GM23338 (cell line): ENCODE measurements around the gene GRIK2. TPM values are rescaled to one million over a fixed set of nuclear protein-coding genes. Genes with fewer than 3 reads are reported as not detected.

Experiments used
- ATAC-seq: fragments of 200-7000 bp; cut with Tn5 transposase; 3 replicates; pipeline ENCODE4 v1.9.1; 2020
- DNase-seq: peaks from one replicate; pipeline ENCODE4 v3.0.0-alpha.2; 2015; ENCODE audit warnings: low spot score
- H2AFZ ChIP-seq: fragments of 200-600 bp; sonication (generic); 2 replicates; pipeline ENCODE4 v1.8.0; 2016; ENCODE audit warnings: antibody characterized with exemption, mild to moderate bottlenecking, moderate library complexity
- H3F3A ChIP-seq: fragments of 200-600 bp; sonication (generic); replicated peaks from 2 replicates; pipeline ENCODE4 v1.8.0; 2017; ENCODE audit warnings: antibody characterized with exemption, mixed run types, low read depth
- H3K27ac ChIP-seq: fragments of 200-600 bp; sonication (generic); 2 replicates; pipeline ENCODE4 v1.6.1; 2016; ENCODE audit warnings: low read depth
- H3K27me3 ChIP-seq: fragments of 200-600 bp; sonication (generic); 2 replicates; pipeline ENCODE4 v1.8.0; 2016; ENCODE audit warnings: mild to moderate bottlenecking, mixed run types, moderate library complexity; ENCODE audit not compliant: insufficient read depth
- H3K36me3 ChIP-seq: fragments of 200-600 bp; sonication (generic); 2 replicates; pipeline ENCODE4 v1.8.0; 2016; ENCODE audit warnings: mild to moderate bottlenecking; ENCODE audit not compliant: insufficient read depth
- H3K4me1 ChIP-seq: fragments of 200-600 bp; sonication (generic); 2 replicates; pipeline ENCODE4 v1.8.0; 2016; ENCODE audit warnings: mild to moderate bottlenecking, moderate library complexity; ENCODE audit not compliant: insufficient read depth
- H3K4me2 ChIP-seq: fragments of 200-600 bp; sonication (generic); 2 replicates; pipeline ENCODE4 v1.7.1; 2017; ENCODE audit warnings: mixed run types
- H3K4me3 ChIP-seq: fragments of 200-600 bp; sonication (generic); 2 replicates; pipeline ENCODE4 v1.6.1; 2016; ENCODE audit warnings: mixed run types
- H3K79me2 ChIP-seq: fragments of 200-600 bp; sonication (generic); replicated peaks from 2 replicates; pipeline ENCODE4 v1.8.0; 2017; ENCODE audit warnings: mild to moderate bottlenecking; ENCODE audit not compliant: insufficient read depth
- H3K9me2 ChIP-seq: fragments of 200-600 bp; sonication (generic); 2 replicates; pipeline ENCODE4 v1.8.0; 2017; ENCODE audit not compliant: insufficient read depth
- H4K20me1 ChIP-seq: fragments of 200-600 bp; sonication (generic); replicated peaks from 2 replicates; pipeline ENCODE4 v1.8.0; 2017; ENCODE audit warnings: mild to moderate bottlenecking; ENCODE audit not compliant: insufficient read depth
- H3K27ac Mint-ChIP-seq: 2 replicates; pipeline ENCODE4 v1.8.0; 2020; ENCODE audit warnings: inconsistent platforms, mild to moderate bottlenecking, moderate library complexity, mixed read lengths
- H3K27me3 Mint-ChIP-seq: 3 replicates; pipeline ENCODE4 v1.8.0; 2022; ENCODE audit warnings: low read depth, mild to moderate bottlenecking, moderate library complexity, mixed read lengths, inconsistent platforms; ENCODE audit not compliant: insufficient read depth, poor library complexity
- H3K36me3 Mint-ChIP-seq: 3 replicates; pipeline ENCODE4 v1.8.0; 2021; ENCODE audit warnings: low read depth, mild to moderate bottlenecking, inconsistent platforms, moderate library complexity, mixed read lengths
- H3K4me1 Mint-ChIP-seq: 3 replicates; pipeline ENCODE4 v1.8.0; 2020; ENCODE audit warnings: mild to moderate bottlenecking, inconsistent platforms, mixed read lengths
- H3K4me3 Mint-ChIP-seq: 3 replicates; pipeline ENCODE4 v1.8.0; 2021; ENCODE audit warnings: moderate library complexity, mild to moderate bottlenecking, inconsistent platforms, mixed read lengths
- H3K9me3 Mint-ChIP-seq: 3 replicates; pipeline ENCODE4 v1.8.0; 2020; ENCODE audit warnings: moderate library complexity, mild to moderate bottlenecking, inconsistent platforms, mixed read lengths
- CREB1 ChIP-seq: fragments of 250-450 bp; sonication (Bioruptor Pico); IDR thresholded peaks from 2 replicates; pipeline ENCODE4 v1.5.0; 2020; ENCODE audit warnings: low read depth, mild to moderate bottlenecking, moderate library complexity
- EZH2 ChIP-seq: fragments of 200-600 bp; sonication (generic); IDR thresholded peaks from one replicate; pipeline ENCODE4 v1.8.0; 2017; ENCODE audit warnings: antibody characterized with exemption, mild to moderate bottlenecking, low read depth; ENCODE audit not compliant: unreplicated experiment
- POLR2AphosphoS5 ChIP-seq: IDR thresholded peaks from 2 replicates; pipeline ENCODE4 v1.6.1; 2016; ENCODE audit warnings: antibody characterized with exemption, low read depth
- STAT1 ChIP-seq: IDR thresholded peaks from one replicate; pipeline ENCODE4 v1.6.1; 2016; ENCODE audit warnings: antibody characterized with exemption; ENCODE audit not compliant: unreplicated experiment
- ZNF114 ChIP-seq: fragments of 250-450 bp; sonication (Bioruptor Pico); IDR thresholded peaks from 2 replicates; pipeline ENCODE4 v1.5.0; 2020; ENCODE audit warnings: mild to moderate bottlenecking, moderate library complexity
- ZNF331 ChIP-seq: fragments of 250-450 bp; sonication (Bioruptor Pico); IDR thresholded peaks from 2 replicates; pipeline ENCODE4 v1.5.0; 2020; ENCODE audit warnings: low read depth, mild to moderate bottlenecking, moderate library complexity
- polyA plus RNA-seq: library from polyadenylated mRNA; unstranded; fragments of >200 nt; fragmentation: Nextera tagmentation; extraction: Ambion mirVana; gene quantifications from 2 replicates; pipeline ENCODE4 v1.2.1, GENCODE V29; 2016
- total RNA-seq: library from RNA; depleted of rRNA; stranded (reverse); fragments of >200 nt; shearing (Covaris generic); gene quantifications from 2 replicates; pipeline ENCODE4 v1.2.3, GENCODE V29; 2014
- TF ChIP-seq, protein P1 (sequence below): fragments of 250-450 bp; sonication (Bioruptor Pico); IDR thresholded peaks from 2 replicates; pipeline ENCODE4 v1.5.0; 2020; ENCODE audit warnings: mild to moderate bottlenecking, moderate library complexity
- TF ChIP-seq, protein P2 (sequence below), 2 experiments: fragments of 200-600 bp in 1 of 2; sonication (generic) in 1 of 2; conservative IDR thresholded peaks; 2 replicates each; pipeline versions ENCODE4 v1.5.1 to v1.6.1; 2016 to 2017; ENCODE audit warnings: antibody characterized with exemption in 2 of 2, low read depth in 2 of 2, mild to moderate bottlenecking in 2 of 2, moderate library complexity in 1 of 2
- TF ChIP-seq, protein P3 (sequence below): IDR thresholded peaks from 2 replicates; pipeline ENCODE4 v1.6.1; 2016; ENCODE audit warnings: antibody characterized with exemption
- TF ChIP-seq, protein P4 (sequence below): IDR thresholded peaks from one replicate; pipeline ENCODE4 v1.6.1; 2018; ENCODE audit warnings: antibody characterized with exemption; ENCODE audit not compliant: unreplicated experiment

The GRIK2 gene
- total and polyA plus RNA-seq, 2 experiments from 2014 or later: 0.73 to 3.0 TPM

DNA sequence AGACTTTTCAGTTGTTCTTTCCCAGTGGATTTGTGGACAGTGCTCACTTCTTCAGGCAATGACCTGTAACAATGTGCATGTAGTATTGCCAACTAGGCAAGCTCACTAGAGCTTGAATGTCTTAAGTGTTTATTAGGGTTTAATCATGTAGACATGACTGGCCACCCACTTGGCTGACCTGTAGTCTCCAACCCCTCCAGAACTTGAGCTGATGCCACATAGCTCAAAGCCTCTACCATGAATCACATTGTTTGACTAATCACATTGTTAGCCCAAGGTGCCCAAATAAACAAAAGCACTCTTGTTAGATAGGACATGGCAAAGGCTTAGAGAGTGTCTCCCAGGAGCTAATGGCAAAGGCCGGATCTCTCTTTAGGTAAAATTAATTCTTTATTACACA lies 272.7 kb downstream of the GRIK2 start:
- H3K4me2 ChIP-seq: no peak overlapping the region
- no peak overlapping the region for H2AFZ ChIP-seq
- Mint-ChIP-seq H3K9me3 (peaks cover 11% of the 10 kb centered on the region), H3K36me3 (peaks cover 7% of the 10 kb centered on the region), H3K27me3 (no peaks in the 10 kb centered on the region), H3K4me1 (no peaks in the 10 kb centered on the region; the same call in 2 of the 3 replicates), H3K27ac (no peak overlapping the region), H3K4me3 (no peak overlapping the region)
- ATAC-seq: no peak
- no peak for DNase-seq
- TF ChIP-seq, protein P1, sequence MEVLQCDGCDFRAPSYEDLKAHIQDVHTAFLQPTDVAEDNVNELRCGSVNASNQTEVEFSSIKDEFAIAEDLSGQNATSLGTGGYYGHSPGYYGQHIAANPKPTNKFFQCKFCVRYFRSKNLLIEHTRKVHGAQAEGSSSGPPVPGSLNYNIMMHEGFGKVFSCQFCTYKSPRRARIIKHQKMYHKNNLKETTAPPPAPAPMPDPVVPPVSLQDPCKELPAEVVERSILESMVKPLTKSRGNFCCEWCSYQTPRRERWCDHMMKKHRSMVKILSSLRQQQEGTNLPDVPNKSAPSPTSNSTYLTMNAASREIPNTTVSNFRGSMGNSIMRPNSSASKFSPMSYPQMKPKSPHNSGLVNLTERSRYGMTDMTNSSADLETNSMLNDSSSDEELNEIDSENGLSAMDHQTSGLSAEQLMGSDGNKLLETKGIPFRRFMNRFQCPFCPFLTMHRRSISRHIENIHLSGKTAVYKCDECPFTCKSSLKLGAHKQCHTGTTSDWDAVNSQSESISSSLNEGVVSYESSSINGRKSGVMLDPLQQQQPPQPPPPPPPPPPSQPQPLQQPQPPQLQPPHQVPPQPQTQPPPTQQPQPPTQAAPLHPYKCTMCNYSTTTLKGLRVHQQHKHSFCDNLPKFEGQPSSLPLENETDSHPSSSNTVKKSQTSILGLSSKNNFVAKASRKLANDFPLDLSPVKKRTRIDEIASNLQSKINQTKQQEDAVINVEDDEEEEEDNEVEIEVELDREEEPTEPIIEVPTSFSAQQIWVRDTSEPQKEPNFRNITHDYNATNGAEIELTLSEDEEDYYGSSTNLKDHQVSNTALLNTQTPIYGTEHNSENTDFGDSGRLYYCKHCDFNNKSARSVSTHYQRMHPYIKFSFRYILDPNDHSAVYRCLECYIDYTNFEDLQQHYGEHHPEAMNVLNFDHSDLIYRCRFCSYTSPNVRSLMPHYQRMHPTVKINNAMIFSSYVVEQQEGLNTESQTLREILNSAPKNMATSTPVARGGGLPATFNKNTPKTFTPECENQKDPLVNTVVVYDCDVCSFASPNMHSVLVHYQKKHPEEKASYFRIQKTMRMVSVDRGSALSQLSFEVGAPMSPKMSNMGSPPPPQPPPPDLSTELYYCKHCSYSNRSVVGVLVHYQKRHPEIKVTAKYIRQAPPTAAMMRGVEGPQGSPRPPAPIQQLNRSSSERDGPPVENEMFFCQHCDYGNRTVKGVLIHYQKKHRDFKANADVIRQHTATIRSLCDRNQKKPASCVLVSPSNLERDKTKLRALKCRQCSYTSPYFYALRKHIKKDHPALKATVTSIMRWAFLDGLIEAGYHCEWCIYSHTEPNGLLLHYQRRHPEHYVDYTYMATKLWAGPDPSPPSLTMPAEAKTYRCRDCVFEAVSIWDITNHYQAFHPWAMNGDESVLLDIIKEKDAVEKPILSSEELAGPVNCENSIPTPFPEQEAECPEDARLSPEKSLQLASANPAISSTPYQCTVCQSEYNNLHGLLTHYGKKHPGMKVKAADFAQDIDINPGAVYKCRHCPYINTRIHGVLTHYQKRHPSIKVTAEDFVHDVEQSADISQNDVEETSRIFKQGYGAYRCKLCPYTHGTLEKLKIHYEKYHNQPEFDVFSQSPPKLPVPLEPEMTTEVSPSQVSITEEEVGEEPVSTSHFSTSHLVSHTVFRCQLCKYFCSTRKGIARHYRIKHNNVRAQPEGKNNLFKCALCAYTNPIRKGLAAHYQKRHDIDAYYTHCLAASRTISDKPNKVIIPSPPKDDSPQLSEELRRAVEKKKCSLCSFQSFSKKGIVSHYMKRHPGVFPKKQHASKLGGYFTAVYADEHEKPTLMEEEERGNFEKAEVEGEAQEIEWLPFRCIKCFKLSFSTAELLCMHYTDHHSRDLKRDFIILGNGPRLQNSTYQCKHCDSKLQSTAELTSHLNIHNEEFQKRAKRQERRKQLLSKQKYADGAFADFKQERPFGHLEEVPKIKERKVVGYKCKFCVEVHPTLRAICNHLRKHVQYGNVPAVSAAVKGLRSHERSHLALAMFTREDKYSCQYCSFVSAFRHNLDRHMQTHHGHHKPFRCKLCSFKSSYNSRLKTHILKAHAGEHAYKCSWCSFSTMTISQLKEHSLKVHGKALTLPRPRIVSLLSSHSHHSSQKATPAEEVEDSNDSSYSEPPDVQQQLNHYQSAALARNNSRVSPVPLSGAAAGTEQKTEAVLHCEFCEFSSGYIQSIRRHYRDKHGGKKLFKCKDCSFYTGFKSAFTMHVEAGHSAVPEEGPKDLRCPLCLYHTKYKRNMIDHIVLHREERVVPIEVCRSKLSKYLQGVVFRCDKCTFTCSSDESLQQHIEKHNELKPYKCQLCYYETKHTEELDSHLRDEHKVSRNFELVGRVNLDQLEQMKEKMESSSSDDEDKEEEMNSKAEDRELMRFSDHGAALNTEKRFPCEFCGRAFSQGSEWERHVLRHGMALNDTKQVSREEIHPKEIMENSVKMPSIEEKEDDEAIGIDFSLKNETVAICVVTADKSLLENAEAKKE (CRISPR knock-in tag): no peak
- TF ChIP-seq CREB1 (CRISPR knock-in tag) (no peak), STAT1 (no peak), EZH2 (no peak), POLR2AphosphoS5 (no peak), ZNF331 (CRISPR knock-in tag) (no peak), ZNF114 (CRISPR knock-in tag) (no peak)
- TF ChIP-seq, protein P2, sequence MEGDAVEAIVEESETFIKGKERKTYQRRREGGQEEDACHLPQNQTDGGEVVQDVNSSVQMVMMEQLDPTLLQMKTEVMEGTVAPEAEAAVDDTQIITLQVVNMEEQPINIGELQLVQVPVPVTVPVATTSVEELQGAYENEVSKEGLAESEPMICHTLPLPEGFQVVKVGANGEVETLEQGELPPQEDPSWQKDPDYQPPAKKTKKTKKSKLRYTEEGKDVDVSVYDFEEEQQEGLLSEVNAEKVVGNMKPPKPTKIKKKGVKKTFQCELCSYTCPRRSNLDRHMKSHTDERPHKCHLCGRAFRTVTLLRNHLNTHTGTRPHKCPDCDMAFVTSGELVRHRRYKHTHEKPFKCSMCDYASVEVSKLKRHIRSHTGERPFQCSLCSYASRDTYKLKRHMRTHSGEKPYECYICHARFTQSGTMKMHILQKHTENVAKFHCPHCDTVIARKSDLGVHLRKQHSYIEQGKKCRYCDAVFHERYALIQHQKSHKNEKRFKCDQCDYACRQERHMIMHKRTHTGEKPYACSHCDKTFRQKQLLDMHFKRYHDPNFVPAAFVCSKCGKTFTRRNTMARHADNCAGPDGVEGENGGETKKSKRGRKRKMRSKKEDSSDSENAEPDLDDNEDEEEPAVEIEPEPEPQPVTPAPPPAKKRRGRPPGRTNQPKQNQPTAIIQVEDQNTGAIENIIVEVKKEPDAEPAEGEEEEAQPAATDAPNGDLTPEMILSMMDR (conservative IDR thresholded peaks at IDR 0.05; ENCODE audit: low read depth in 2 of 2): no peak
- TF ChIP-seq, protein P3, sequence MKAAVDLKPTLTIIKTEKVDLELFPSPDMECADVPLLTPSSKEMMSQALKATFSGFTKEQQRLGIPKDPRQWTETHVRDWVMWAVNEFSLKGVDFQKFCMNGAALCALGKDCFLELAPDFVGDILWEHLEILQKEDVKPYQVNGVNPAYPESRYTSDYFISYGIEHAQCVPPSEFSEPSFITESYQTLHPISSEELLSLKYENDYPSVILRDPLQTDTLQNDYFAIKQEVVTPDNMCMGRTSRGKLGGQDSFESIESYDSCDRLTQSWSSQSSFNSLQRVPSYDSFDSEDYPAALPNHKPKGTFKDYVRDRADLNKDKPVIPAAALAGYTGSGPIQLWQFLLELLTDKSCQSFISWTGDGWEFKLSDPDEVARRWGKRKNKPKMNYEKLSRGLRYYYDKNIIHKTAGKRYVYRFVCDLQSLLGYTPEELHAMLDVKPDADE: no peak
- TF ChIP-seq, protein P4, sequence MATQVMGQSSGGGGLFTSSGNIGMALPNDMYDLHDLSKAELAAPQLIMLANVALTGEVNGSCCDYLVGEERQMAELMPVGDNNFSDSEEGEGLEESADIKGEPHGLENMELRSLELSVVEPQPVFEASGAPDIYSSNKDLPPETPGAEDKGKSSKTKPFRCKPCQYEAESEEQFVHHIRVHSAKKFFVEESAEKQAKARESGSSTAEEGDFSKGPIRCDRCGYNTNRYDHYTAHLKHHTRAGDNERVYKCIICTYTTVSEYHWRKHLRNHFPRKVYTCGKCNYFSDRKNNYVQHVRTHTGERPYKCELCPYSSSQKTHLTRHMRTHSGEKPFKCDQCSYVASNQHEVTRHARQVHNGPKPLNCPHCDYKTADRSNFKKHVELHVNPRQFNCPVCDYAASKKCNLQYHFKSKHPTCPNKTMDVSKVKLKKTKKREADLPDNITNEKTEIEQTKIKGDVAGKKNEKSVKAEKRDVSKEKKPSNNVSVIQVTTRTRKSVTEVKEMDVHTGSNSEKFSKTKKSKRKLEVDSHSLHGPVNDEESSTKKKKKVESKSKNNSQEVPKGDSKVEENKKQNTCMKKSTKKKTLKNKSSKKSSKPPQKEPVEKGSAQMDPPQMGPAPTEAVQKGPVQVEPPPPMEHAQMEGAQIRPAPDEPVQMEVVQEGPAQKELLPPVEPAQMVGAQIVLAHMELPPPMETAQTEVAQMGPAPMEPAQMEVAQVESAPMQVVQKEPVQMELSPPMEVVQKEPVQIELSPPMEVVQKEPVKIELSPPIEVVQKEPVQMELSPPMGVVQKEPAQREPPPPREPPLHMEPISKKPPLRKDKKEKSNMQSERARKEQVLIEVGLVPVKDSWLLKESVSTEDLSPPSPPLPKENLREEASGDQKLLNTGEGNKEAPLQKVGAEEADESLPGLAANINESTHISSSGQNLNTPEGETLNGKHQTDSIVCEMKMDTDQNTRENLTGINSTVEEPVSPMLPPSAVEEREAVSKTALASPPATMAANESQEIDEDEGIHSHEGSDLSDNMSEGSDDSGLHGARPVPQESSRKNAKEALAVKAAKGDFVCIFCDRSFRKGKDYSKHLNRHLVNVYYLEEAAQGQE: no peak
- no peaks in the 10 kb centered on the region; the same call in 1 of the 2 replicates for H3K9me2 ChIP-seq
- H3K27ac ChIP-seq: no peak overlapping the region
- H4K20me1 ChIP-seq: no peaks in the 10 kb centered on the region
- H3K36me3 ChIP-seq: no peaks in the 10 kb centered on the region
- H3F3A ChIP-seq: no peaks in the 10 kb centered on the region
- H3K27me3 ChIP-seq: no peaks in the 10 kb centered on the region
- H3K4me3 ChIP-seq: no peak overlapping the region
- no peaks in the 10 kb centered on the region for H3K4me1 ChIP-seq
- no peaks in the 10 kb centered on the region for H3K79me2 ChIP-seq
